Uterus (tissue), 2 donors: Measurements from ENCODE around the gene KPNA4.

Experiments used
- POLR2A ChIP-seq, 2 donors: fragments of 450-650 bp; IDR thresholded peaks; one replicate each; pipeline ENCODE4 v1.6.1; 2016; ENCODE audit warnings: antibody characterized with exemption in 2 of 2, mild to moderate bottlenecking in 1 of 2, moderate library complexity in 1 of 2
- TF ChIP-seq, protein P1 (sequence below), 4 experiments: fragments of 200-600 bp in 2 of 4; fragments of 450-650 bp in 2 of 4; sonication (generic) in 2 of 4; IDR thresholded peaks; one replicate each; pipeline ENCODE4 v1.5.1; 2016 to 2019; ENCODE audit warnings: antibody characterized with exemption in 4 of 4, mild to moderate bottlenecking in 2 of 4, moderate library complexity in 1 of 4

GRCh38 chr3:160568989-160569388 is 3.6 kb upstream of the KPNA4 start:
- TF ChIP-seq POLR2A (IDR thresholded peaks at IDR 0.05), result no peak
- TF ChIP-seq, protein P1, sequence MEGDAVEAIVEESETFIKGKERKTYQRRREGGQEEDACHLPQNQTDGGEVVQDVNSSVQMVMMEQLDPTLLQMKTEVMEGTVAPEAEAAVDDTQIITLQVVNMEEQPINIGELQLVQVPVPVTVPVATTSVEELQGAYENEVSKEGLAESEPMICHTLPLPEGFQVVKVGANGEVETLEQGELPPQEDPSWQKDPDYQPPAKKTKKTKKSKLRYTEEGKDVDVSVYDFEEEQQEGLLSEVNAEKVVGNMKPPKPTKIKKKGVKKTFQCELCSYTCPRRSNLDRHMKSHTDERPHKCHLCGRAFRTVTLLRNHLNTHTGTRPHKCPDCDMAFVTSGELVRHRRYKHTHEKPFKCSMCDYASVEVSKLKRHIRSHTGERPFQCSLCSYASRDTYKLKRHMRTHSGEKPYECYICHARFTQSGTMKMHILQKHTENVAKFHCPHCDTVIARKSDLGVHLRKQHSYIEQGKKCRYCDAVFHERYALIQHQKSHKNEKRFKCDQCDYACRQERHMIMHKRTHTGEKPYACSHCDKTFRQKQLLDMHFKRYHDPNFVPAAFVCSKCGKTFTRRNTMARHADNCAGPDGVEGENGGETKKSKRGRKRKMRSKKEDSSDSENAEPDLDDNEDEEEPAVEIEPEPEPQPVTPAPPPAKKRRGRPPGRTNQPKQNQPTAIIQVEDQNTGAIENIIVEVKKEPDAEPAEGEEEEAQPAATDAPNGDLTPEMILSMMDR (IDR thresholded peaks at IDR 0.05), result no peak
